ENCODE data around the gene BAHCC1.
"Not testable (repeated sequence)": the region's sequence is repeated elsewhere in the genome, so short reads cannot be mapped to it uniquely, and the experiment has no call there.

BAHCC1 gene

GRCh38 chr17:81423698-81424071 is 28.4 kb downstream of the BAHCC1 start:
- H3K4ac ChIP-seq (ENCODE audit: low read length): no peak overlapping the region
- peak overlapping the region; percentile 94 for H2BK12ac ChIP-seq (ENCODE audit: low read length)
- H3K23ac ChIP-seq (ENCODE audit: low read depth, low read length, poor library complexity): peak overlapping the region; percentile 92
- peaks cover 0 to 6% of the 10 kb centered on the region in 2 donors for H3K9me3 ChIP-seq (replicated peaks in 1 of 2; ENCODE audit: control insufficient read depth in 2 of 2, insufficient read depth in 1 of 2, low read depth in 1 of 2, low read length in 2 of 2)
- peak overlapping the region; percentile 88 for H2BK5ac ChIP-seq (ENCODE audit: low read length)
- H2AK5ac ChIP-seq (ENCODE audit: low read depth, low read length): peak overlapping the region; percentile 98
- H4K91ac ChIP-seq (ENCODE audit: low read depth, low read length, poor library complexity): no peak overlapping the region
- H3K79me1 ChIP-seq (ENCODE audit: low read depth, low read length): peaks cover 30% of the 10 kb centered on the region
- H3K27ac ChIP-seq (replicated peaks; ENCODE audit: low read length): peak overlapping the region; percentile 36
- H3K36me3 ChIP-seq (replicated peaks in 1 of 2; ENCODE audit: control insufficient read depth in 2 of 2, insufficient read depth in 2 of 2, low read length in 2 of 2): peaks cover 2 to 7% of the 10 kb centered on the region in 2 donors
- peaks cover 25 to 26% of the 10 kb centered on the region in 2 donors for H3K4me1 ChIP-seq (ENCODE audit: control insufficient read depth in 2 of 2, insufficient read depth in 1 of 2, low read depth in 1 of 2, low read length in 2 of 2)
- H2AFZ ChIP-seq (ENCODE audit: low read length): no peak overlapping the region
- peak overlapping the region; percentile 37 for H3K4me2 ChIP-seq (ENCODE audit: insufficient read depth, low read length, poor library complexity, severe bottlenecking)
- peak overlapping the region; percentile 97 for H3K18ac ChIP-seq (ENCODE audit: low read length)
- no peak overlapping the region for H3K4me3 ChIP-seq (ENCODE audit: low read length in 2 of 2)
- peak overlapping the region; percentile 74 for H4K8ac ChIP-seq (ENCODE audit: low read depth, low read length)
- H2BK15ac ChIP-seq (ENCODE audit: low read length): peak overlapping the region; percentile 54
- no peaks in the 10 kb centered on the region for H3K27me3 ChIP-seq (ENCODE audit: control insufficient read depth in 3 of 3, insufficient read depth in 3 of 3, low read depth in 1 of 3, low read length in 3 of 3)
- DNase-seq (ENCODE audit: low spot score): no peak
- H2BK120ac ChIP-seq (ENCODE audit: low read depth, low read length): no peak overlapping the region
- no CpG with 5 or more reads among the region's 16 CpGs for WGBS, 2 donors (ENCODE audit: extremely low coverage in 2 of 2, insufficient read length in 2 of 2, insufficient replicate concordance in 1 of 2)
- H3K9ac ChIP-seq (ENCODE audit: low read depth, low read length, poor library complexity): no peak overlapping the region
- peak overlapping the region; percentile 98 for H3K14ac ChIP-seq (ENCODE audit: low read length)

GRCh38 chr17:81424151-81425017 is 29.1 kb downstream of the BAHCC1 start:
- Histone ChIP-seq H3K4me3 (ENCODE audit: low read length in 2 of 2) (peak overlapping the region in 1 of 2 donors; percentile 46), H3K27ac (replicated peaks; ENCODE audit: low read length) (no peak overlapping the region), H3K9ac (ENCODE audit: low read depth, low read length, poor library complexity) (no peak overlapping the region), H2BK12ac (ENCODE audit: low read length) (no peak overlapping the region), H4K91ac (ENCODE audit: low read depth, low read length, poor library complexity) (no peak overlapping the region), H4K8ac (ENCODE audit: low read depth, low read length) (no peak overlapping the region), H3K18ac (ENCODE audit: low read length) (peak overlapping the region; percentile 20), H2BK15ac (ENCODE audit: low read length) (no peak overlapping the region), H3K36me3 (replicated peaks in 1 of 2; ENCODE audit: control insufficient read depth in 2 of 2, insufficient read depth in 2 of 2, low read length in 2 of 2) (peaks cover 2 to 5% of the 10 kb centered on the region in 2 donors), H3K4me2 (ENCODE audit: insufficient read depth, low read length, poor library complexity, severe bottlenecking) (no peak overlapping the region), H3K9me3 (replicated peaks in 1 of 2; ENCODE audit: control insufficient read depth in 2 of 2, insufficient read depth in 1 of 2, low read depth in 1 of 2, low read length in 2 of 2) (peaks cover 0 to 6% of the 10 kb centered on the region in 2 donors), H2BK120ac (ENCODE audit: low read depth, low read length) (no peak overlapping the region), H3K14ac (ENCODE audit: low read length) (no peak overlapping the region), H3K4ac (ENCODE audit: low read length) (no peak overlapping the region), H2BK5ac (ENCODE audit: low read length) (no peak overlapping the region), H2AK5ac (ENCODE audit: low read depth, low read length) (peak overlapping the region; percentile 98), H3K23ac (ENCODE audit: low read depth, low read length, poor library complexity) (peak overlapping the region; percentile 45), H3K27me3 (ENCODE audit: control insufficient read depth in 3 of 3, insufficient read depth in 3 of 3, low read depth in 1 of 3, low read length in 3 of 3) (no peaks in the 10 kb centered on the region), H2AFZ (ENCODE audit: low read length) (no peak overlapping the region), H3K79me1 (ENCODE audit: low read depth, low read length) (peaks cover 33% of the 10 kb centered on the region), H3K4me1 (ENCODE audit: control insufficient read depth in 2 of 2, insufficient read depth in 1 of 2, low read depth in 1 of 2, low read length in 2 of 2) (peaks cover 22 to 24% of the 10 kb centered on the region in 2 donors)
- WGBS, 2 donors (ENCODE audit: extremely low coverage in 2 of 2, insufficient read length in 2 of 2, insufficient replicate concordance in 1 of 2): 100% methylated on average over 1 of the region's 5 CpGs; no CpG with 5 or more reads in 1 of the 2 donors
- no peak for DNase-seq (ENCODE audit: low spot score)

- H3K9me3 ChIP-seq (replicated peaks in 1 of 2; ENCODE audit: control insufficient read depth in 2 of 2, insufficient read depth in 1 of 2, low read depth in 1 of 2, low read length in 2 of 2); H2BK5ac ChIP-seq (ENCODE audit: low read length); H4K8ac ChIP-seq (ENCODE audit: low read depth, low read length); DNase-seq (ENCODE audit: low spot score); H3K36me3 ChIP-seq (replicated peaks in 1 of 2; ENCODE audit: control insufficient read depth in 2 of 2, insufficient read depth in 2 of 2, low read length in 2 of 2); H3K9ac ChIP-seq (ENCODE audit: low read depth, low read length, poor library complexity); H2BK120ac ChIP-seq (ENCODE audit: low read depth, low read length); H3K4ac ChIP-seq (ENCODE audit: low read length); H2AK5ac ChIP-seq (ENCODE audit: low read depth, low read length); H4K91ac ChIP-seq (ENCODE audit: low read depth, low read length, poor library complexity); H3K27ac ChIP-seq (replicated peaks; ENCODE audit: low read length); H2BK12ac ChIP-seq (ENCODE audit: low read length); H3K14ac ChIP-seq (ENCODE audit: low read length); H2BK15ac ChIP-seq (ENCODE audit: low read length); H2AFZ ChIP-seq (ENCODE audit: low read length); H3K18ac ChIP-seq (ENCODE audit: low read length); H3K27me3 ChIP-seq (ENCODE audit: control insufficient read depth in 3 of 3, insufficient read depth in 3 of 3, low read depth in 1 of 3, low read length in 3 of 3); H3K4me2 ChIP-seq (ENCODE audit: insufficient read depth, low read length, poor library complexity, severe bottlenecking): not testable (repeated sequence)
- Histone ChIP-seq H3K79me1 (ENCODE audit: low read depth, low read length) (peaks cover 33% of the 10 kb centered on the region), H3K23ac (ENCODE audit: low read depth, low read length, poor library complexity) (peak overlapping the region; percentile 45), H3K4me3 (ENCODE audit: low read length in 2 of 2) (peak overlapping the region in 1 of 2 donors; percentile 46), H3K4me1 (ENCODE audit: control insufficient read depth in 2 of 2, insufficient read depth in 1 of 2, low read depth in 1 of 2, low read length in 2 of 2) (peaks cover 25 to 30% of the 10 kb centered on the region in 2 donors)
Measured at GRCh38 chr17:81425041-81425440, 29.8 kb downstream of the BAHCC1 start.

GRCh38 chr17:81425716-81426392 is 30.6 kb downstream of the BAHCC1 start:
- not testable (repeated sequence) for H2AFZ ChIP-seq (ENCODE audit: low read length); H4K8ac ChIP-seq (ENCODE audit: low read depth, low read length); H2BK5ac ChIP-seq (ENCODE audit: low read length); H3K36me3 ChIP-seq (replicated peaks in 1 of 2; ENCODE audit: control insufficient read depth in 2 of 2, insufficient read depth in 2 of 2, low read length in 2 of 2); H3K4me2 ChIP-seq (ENCODE audit: insufficient read depth, low read length, poor library complexity, severe bottlenecking); DNase-seq (ENCODE audit: low spot score); H2AK5ac ChIP-seq (ENCODE audit: low read depth, low read length); H3K27ac ChIP-seq (replicated peaks; ENCODE audit: low read length); H3K9ac ChIP-seq (ENCODE audit: low read depth, low read length, poor library complexity); H3K27me3 ChIP-seq (ENCODE audit: control insufficient read depth in 3 of 3, insufficient read depth in 3 of 3, low read depth in 1 of 3, low read length in 3 of 3); H2BK15ac ChIP-seq (ENCODE audit: low read length); H3K14ac ChIP-seq (ENCODE audit: low read length); H2BK12ac ChIP-seq (ENCODE audit: low read length); H2BK120ac ChIP-seq (ENCODE audit: low read depth, low read length); H4K91ac ChIP-seq (ENCODE audit: low read depth, low read length, poor library complexity); H3K18ac ChIP-seq (ENCODE audit: low read length); H3K4ac ChIP-seq (ENCODE audit: low read length); H3K9me3 ChIP-seq (replicated peaks in 1 of 2; ENCODE audit: control insufficient read depth in 2 of 2, insufficient read depth in 1 of 2, low read depth in 1 of 2, low read length in 2 of 2)
- peaks cover 30 to 37% of the 10 kb centered on the region in 2 donors for H3K4me1 ChIP-seq (ENCODE audit: control insufficient read depth in 2 of 2, insufficient read depth in 1 of 2, low read depth in 1 of 2, low read length in 2 of 2)
- peak overlapping the region; percentile 55 for H3K23ac ChIP-seq (ENCODE audit: low read depth, low read length, poor library complexity)
- H3K4me3 ChIP-seq (ENCODE audit: low read length in 2 of 2): peak overlapping the region in 1 of 2 donors; percentile 62
- 100% methylated on average over 1 of the region's 4 CpGs; no CpG with 5 or more reads in 1 of the 2 donors for WGBS, 2 donors (ENCODE audit: extremely low coverage in 2 of 2, insufficient read length in 2 of 2, insufficient replicate concordance in 1 of 2)
- peaks cover 35% of the 10 kb centered on the region for H3K79me1 ChIP-seq (ENCODE audit: low read depth, low read length)

Data from neuronal stem cell (in vitro differentiated cells).